Esophagus squamous epithelium (tissue), 4 donors: ENCODE measurements around the gene SPATA46.

Experiments
- POLR2A ChIP-seq, 4 donors: fragments of 450-650 bp; IDR thresholded peaks; one replicate each; pipeline ENCODE4 v1.6.1; 2017; ENCODE audit warnings: antibody characterized with exemption in 4 of 4, mild to moderate bottlenecking in 4 of 4, moderate library complexity in 3 of 4
- TF ChIP-seq, protein P1 (sequence below), 6 experiments: fragments of 450-650 bp in 4 of 6; fragments of 200-600 bp in 2 of 6; sonication (generic) in 2 of 6; IDR thresholded peaks; one replicate each; pipeline ENCODE4 v1.5.1; 2016 to 2019; ENCODE audit warnings: antibody characterized with exemption in 6 of 6, mild to moderate bottlenecking in 4 of 6, moderate library complexity in 4 of 6

DNA sequence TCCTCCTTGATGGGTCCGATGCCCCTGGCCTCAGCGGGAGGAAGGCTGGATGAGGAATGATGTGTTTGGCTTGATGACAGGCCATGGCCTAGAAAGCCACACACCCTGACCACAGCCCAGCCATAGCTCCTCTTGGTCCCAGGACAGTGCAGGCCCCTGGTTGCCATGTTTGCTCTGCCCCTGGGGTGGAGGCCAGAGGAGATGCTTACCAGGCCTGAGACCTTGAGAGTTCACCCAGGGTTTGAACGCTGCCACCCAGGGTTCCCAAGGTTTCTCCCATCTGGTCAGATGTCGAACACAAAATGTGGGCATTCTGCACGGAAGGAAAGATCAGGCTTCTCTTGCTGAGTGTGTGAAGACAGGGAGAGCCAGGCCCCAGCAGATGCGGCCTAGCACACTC lies 7.5 kb upstream of the SPATA46 start:
- TF ChIP-seq, protein P1, sequence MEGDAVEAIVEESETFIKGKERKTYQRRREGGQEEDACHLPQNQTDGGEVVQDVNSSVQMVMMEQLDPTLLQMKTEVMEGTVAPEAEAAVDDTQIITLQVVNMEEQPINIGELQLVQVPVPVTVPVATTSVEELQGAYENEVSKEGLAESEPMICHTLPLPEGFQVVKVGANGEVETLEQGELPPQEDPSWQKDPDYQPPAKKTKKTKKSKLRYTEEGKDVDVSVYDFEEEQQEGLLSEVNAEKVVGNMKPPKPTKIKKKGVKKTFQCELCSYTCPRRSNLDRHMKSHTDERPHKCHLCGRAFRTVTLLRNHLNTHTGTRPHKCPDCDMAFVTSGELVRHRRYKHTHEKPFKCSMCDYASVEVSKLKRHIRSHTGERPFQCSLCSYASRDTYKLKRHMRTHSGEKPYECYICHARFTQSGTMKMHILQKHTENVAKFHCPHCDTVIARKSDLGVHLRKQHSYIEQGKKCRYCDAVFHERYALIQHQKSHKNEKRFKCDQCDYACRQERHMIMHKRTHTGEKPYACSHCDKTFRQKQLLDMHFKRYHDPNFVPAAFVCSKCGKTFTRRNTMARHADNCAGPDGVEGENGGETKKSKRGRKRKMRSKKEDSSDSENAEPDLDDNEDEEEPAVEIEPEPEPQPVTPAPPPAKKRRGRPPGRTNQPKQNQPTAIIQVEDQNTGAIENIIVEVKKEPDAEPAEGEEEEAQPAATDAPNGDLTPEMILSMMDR (IDR thresholded peaks at IDR 0.05) = no peak
- TF ChIP-seq POLR2A (IDR thresholded peaks at IDR 0.05) = no peak
